ENCODE data around the gene STK33. TPM values are rescaled to one million over a fixed set of nuclear protein-coding genes. Genes with fewer than 3 reads are reported as not detected.
"Not testable (repeated sequence)": the region's sequence is repeated elsewhere in the genome, so short reads cannot be mapped to it uniquely, and the experiment has no call there.

STK33 gene
- total and polyA plus RNA-seq, 4 experiments from 2014 or later = not detected

- Histone ChIP-seq H3K4me1 (ENCODE audit: insufficient read depth, low read length) (no peaks in the 10 kb centered on the region), H3K4me3 (ENCODE audit: low read length in 2 of 2) (no peak overlapping the region), H3K9me3 (ENCODE audit: control insufficient read depth in 1 of 2, low read length in 2 of 2) (no peaks in the 10 kb centered on the region), H3K27ac (ENCODE audit: low read depth, low read length) (no peak overlapping the region), H3K36me3 (ENCODE audit: insufficient read depth, low read length) (no peaks in the 10 kb centered on the region), H3K27me3 (ENCODE audit: insufficient read depth, low read length) (no peaks in the 10 kb centered on the region)
- H3K27me3 Mint-ChIP-seq = peaks cover 0 to 3% of the 10 kb centered on the region in 2 donors
- H3K4me1 Mint-ChIP-seq = no peaks in the 10 kb centered on the region
- no peak overlapping the region for H3K27ac Mint-ChIP-seq
- no peak for DNase-seq
- no peak overlapping the region for H3K4me3 Mint-ChIP-seq
- H3K36me3 Mint-ChIP-seq = no peaks in the 10 kb centered on the region
- peaks cover 0 to 2% (median 0%) of the 10 kb centered on the region in 8 donors for H3K9me3 Mint-ChIP-seq
- POLR2A ChIA-PET (ENCODE audit: partially characterized antibody) = no interaction called here
- intact Hi-C loops (cut with micrococcal nuclease) = no loop called here
- CTCF ChIA-PET (ENCODE audit: partially characterized antibody) = no interaction called here
These were observed 116.3 kb downstream of the STK33 start for GRCh38 chr11:8477680-8478079.

- Histone ChIP-seq H3K27me3 (ENCODE audit: insufficient read depth, low read length) (no peaks in the 10 kb centered on the region), H3K4me3 (ENCODE audit: low read length in 2 of 2) (no peak overlapping the region), H3K9me3 (ENCODE audit: control insufficient read depth in 1 of 2, low read length in 2 of 2) (no peaks in the 10 kb centered on the region), H3K27ac (ENCODE audit: low read depth, low read length) (no peak overlapping the region), H3K36me3 (ENCODE audit: insufficient read depth, low read length) (no peaks in the 10 kb centered on the region), H3K4me1 (ENCODE audit: insufficient read depth, low read length) (no peaks in the 10 kb centered on the region)
- CTCF ChIA-PET (ENCODE audit: partially characterized antibody) = no interaction called here
- H3K36me3 Mint-ChIP-seq = no peaks in the 10 kb centered on the region
- H3K27me3 Mint-ChIP-seq = peaks cover 0 to 3% of the 10 kb centered on the region in 2 donors
- DNase-seq = no peak
- intact Hi-C loops (cut with micrococcal nuclease) = no loop called here
- POLR2A ChIA-PET (ENCODE audit: partially characterized antibody) = no interaction called here
- H3K9me3 Mint-ChIP-seq = peaks cover 0 to 2% (median 0%) of the 10 kb centered on the region in 8 donors
- H3K4me1 Mint-ChIP-seq = no peaks in the 10 kb centered on the region
- no peak overlapping the region for H3K27ac Mint-ChIP-seq
- H3K4me3 Mint-ChIP-seq = no peak overlapping the region
These were observed 116.9 kb downstream of the STK33 start for GRCh38 chr11:8477151-8477550.

GRCh38 chr11:8467806-8468205, 126.2 kb downstream of the STK33 start:
- H3K4me3 Mint-ChIP-seq; H3K36me3 Mint-ChIP-seq; H3K9me3 ChIP-seq (ENCODE audit: control insufficient read depth in 1 of 2, low read length in 2 of 2); POLR2A ChIA-PET (ENCODE audit: partially characterized antibody); intact Hi-C loops (cut with micrococcal nuclease); H3K27ac ChIP-seq (ENCODE audit: low read depth, low read length); H3K4me1 ChIP-seq (ENCODE audit: insufficient read depth, low read length); CTCF ChIA-PET (ENCODE audit: partially characterized antibody); H3K36me3 ChIP-seq (ENCODE audit: insufficient read depth, low read length); H3K27me3 Mint-ChIP-seq; H3K4me1 Mint-ChIP-seq; H3K27ac Mint-ChIP-seq; H3K27me3 ChIP-seq (ENCODE audit: insufficient read depth, low read length); H3K4me3 ChIP-seq (ENCODE audit: low read length in 2 of 2); DNase-seq: not testable (repeated sequence)
- peaks cover 2 to 41% (median 17%) of the 10 kb centered on the region in 8 donors for H3K9me3 Mint-ChIP-seq

DNA sequence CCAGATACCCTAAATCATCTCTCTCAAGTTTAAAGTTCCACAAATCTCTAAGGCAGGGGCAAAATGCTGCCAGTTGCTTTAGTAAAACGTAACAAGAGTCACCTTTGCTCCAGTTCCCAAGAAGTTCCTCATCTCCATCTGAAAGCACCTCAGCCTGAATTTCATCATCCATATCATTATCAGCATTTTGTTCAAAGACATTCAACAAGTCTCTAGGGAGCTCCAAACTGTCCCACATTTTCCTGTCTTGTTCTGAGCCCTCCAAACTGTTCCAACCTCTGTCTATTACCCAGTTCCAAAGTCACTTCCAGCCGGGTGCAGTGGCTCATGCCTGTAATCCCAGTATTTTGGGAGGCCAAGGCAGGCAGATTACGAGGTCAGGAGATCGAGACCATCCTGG, 126.7 kb downstream of the STK33 start:
- H3K27ac Mint-ChIP-seq; H3K4me3 Mint-ChIP-seq; H3K27me3 ChIP-seq (ENCODE audit: insufficient read depth, low read length); H3K36me3 ChIP-seq (ENCODE audit: insufficient read depth, low read length); POLR2A ChIA-PET (ENCODE audit: partially characterized antibody); intact Hi-C loops (cut with micrococcal nuclease); CTCF ChIA-PET (ENCODE audit: partially characterized antibody); H3K27ac ChIP-seq (ENCODE audit: low read depth, low read length); H3K4me1 ChIP-seq (ENCODE audit: insufficient read depth, low read length); H3K4me1 Mint-ChIP-seq; H3K4me3 ChIP-seq (ENCODE audit: low read length in 2 of 2); DNase-seq; H3K9me3 ChIP-seq (ENCODE audit: control insufficient read depth in 1 of 2, low read length in 2 of 2); H3K36me3 Mint-ChIP-seq; H3K27me3 Mint-ChIP-seq: not testable (repeated sequence)
- peaks cover 2 to 41% (median 17%) of the 10 kb centered on the region in 8 donors for H3K9me3 Mint-ChIP-seq

DNA sequence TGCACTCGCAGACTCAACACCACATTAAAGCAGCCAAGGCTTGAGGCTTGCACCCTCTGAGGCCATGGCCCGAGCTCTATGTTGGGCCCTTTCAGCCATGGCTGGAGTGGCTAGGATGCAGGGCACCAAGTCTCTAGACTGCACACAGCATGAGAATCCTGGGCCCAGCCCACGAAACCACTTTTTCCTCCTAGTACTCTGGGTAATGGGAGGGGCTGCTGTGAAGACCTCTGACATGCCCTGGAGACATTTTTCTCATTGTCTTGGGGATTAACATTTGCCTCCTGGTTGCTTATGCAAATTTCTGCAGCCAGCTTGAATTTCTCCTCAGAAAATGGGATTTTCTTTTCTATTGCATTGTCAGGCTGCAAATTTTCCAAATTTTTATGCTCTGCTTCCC, 127.1 kb downstream of the STK33 start:
- H3K27ac Mint-ChIP-seq; H3K4me1 ChIP-seq (ENCODE audit: insufficient read depth, low read length); DNase-seq; H3K36me3 ChIP-seq (ENCODE audit: insufficient read depth, low read length); H3K27ac ChIP-seq (ENCODE audit: low read depth, low read length); CTCF ChIA-PET (ENCODE audit: partially characterized antibody); H3K4me3 ChIP-seq (ENCODE audit: low read length in 2 of 2); H3K27me3 ChIP-seq (ENCODE audit: insufficient read depth, low read length); H3K4me3 Mint-ChIP-seq; intact Hi-C loops (cut with micrococcal nuclease); H3K36me3 Mint-ChIP-seq; POLR2A ChIA-PET (ENCODE audit: partially characterized antibody); H3K4me1 Mint-ChIP-seq; H3K9me3 ChIP-seq (ENCODE audit: control insufficient read depth in 1 of 2, low read length in 2 of 2); H3K27me3 Mint-ChIP-seq: not testable (repeated sequence)
- peaks cover 2 to 41% (median 17%) of the 10 kb centered on the region in 8 donors for H3K9me3 Mint-ChIP-seq

- Mint-ChIP-seq H3K4me3 (no peak overlapping the region), H3K9me3 (peaks cover 0 to 3% (median 0%) of the 10 kb centered on the region in 8 donors), H3K4me1 (no peaks in the 10 kb centered on the region), H3K27me3 (peaks cover 4 to 5% of the 10 kb centered on the region in 2 donors), H3K36me3 (no peaks in the 10 kb centered on the region), H3K27ac (no peak overlapping the region)
- ChIA-PET POLR2A (ENCODE audit: partially characterized antibody) (no interaction called here), CTCF (ENCODE audit: partially characterized antibody) (no interaction called here)
- intact Hi-C loops (cut with micrococcal nuclease) = no loop called here
- H3K9me3 ChIP-seq (ENCODE audit: control insufficient read depth in 1 of 2, low read length in 2 of 2) = no peaks in the 10 kb centered on the region
- no peaks in the 10 kb centered on the region for H3K36me3 ChIP-seq (ENCODE audit: insufficient read depth, low read length)
- no peaks in the 10 kb centered on the region for H3K4me1 ChIP-seq (ENCODE audit: insufficient read depth, low read length)
- H3K4me3 ChIP-seq (ENCODE audit: low read length in 2 of 2) = no peak overlapping the region
- no peak for DNase-seq
- no peaks in the 10 kb centered on the region for H3K27me3 ChIP-seq (ENCODE audit: insufficient read depth, low read length)
- no peak overlapping the region for H3K27ac ChIP-seq (ENCODE audit: low read depth, low read length)
These were observed 134.2 kb downstream of the STK33 start for GRCh38 chr11:8459711-8460399.

DNA sequence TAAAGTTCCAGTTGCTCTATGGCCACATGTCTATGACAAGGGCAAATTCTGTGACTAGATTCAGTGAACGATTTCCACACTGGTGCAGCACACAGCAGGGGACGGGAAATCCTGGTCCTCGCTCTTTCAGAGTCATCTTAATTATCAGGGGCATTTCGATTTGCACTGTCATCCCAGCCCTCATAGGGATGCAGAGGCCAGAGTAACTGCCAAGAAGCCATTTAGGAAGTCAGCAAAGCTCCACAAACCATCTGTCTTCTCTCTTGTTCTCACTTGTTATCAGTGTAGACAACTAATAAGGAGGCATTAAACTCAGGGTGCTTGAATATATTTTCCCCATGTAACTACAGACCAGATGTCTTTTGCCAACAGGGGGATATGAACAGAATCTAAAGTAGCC, 151.7 kb downstream of the STK33 start:
- Histone ChIP-seq H3K27me3 (ENCODE audit: insufficient read depth, low read length) (no peaks in the 10 kb centered on the region), H3K4me1 (ENCODE audit: insufficient read depth, low read length) (no peaks in the 10 kb centered on the region), H3K4me3 (ENCODE audit: low read length in 2 of 2) (no peak overlapping the region), H3K27ac (ENCODE audit: low read depth, low read length) (no peak overlapping the region), H3K36me3 (ENCODE audit: insufficient read depth, low read length) (no peaks in the 10 kb centered on the region), H3K9me3 (ENCODE audit: control insufficient read depth in 1 of 2, low read length in 2 of 2) (no peaks in the 10 kb centered on the region)
- Mint-ChIP-seq H3K4me1 (no peaks in the 10 kb centered on the region), H3K9me3 (peaks cover 0 to 6% (median 0%) of the 10 kb centered on the region in 8 donors), H3K4me3 (no peak overlapping the region), H3K27me3 (peaks cover 6 to 7% of the 10 kb centered on the region in 2 donors), H3K27ac (no peak overlapping the region), H3K36me3 (no peaks in the 10 kb centered on the region)
- intact Hi-C loops (cut with micrococcal nuclease) = no loop called here
- ChIA-PET CTCF (ENCODE audit: partially characterized antibody) (no interaction called here), POLR2A (ENCODE audit: partially characterized antibody) (no interaction called here)
- no peak for DNase-seq

DNA sequence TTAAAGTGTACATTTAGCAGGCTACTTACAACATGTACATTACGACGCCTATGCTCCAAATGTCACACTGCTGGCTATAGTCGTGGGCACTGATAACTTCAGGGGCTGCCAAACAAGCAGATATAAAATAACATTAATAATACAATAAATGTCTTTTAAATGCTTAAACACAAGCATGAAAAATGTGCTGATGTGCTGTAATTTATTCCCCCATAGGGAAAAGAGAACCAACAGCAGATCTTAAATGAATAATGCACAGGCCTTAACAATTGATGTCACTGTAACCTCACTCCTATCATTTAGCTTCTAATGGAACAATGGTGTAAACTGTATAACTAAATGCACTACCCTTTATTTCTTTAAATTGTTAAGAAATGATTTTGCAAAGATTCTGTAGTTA, 153.4 kb downstream of the STK33 start:
- no peaks in the 10 kb centered on the region for H3K4me1 ChIP-seq (ENCODE audit: insufficient read depth, low read length)
- no peak overlapping the region for H3K27ac ChIP-seq (ENCODE audit: low read depth, low read length)
- peaks cover 3 to 5% of the 10 kb centered on the region in 2 donors for H3K27me3 Mint-ChIP-seq
- H3K4me3 Mint-ChIP-seq = no peak overlapping the region
- CTCF ChIA-PET (ENCODE audit: partially characterized antibody) = no interaction called here
- no peaks in the 10 kb centered on the region for H3K27me3 ChIP-seq (ENCODE audit: insufficient read depth, low read length)
- H3K36me3 ChIP-seq (ENCODE audit: insufficient read depth, low read length) = no peaks in the 10 kb centered on the region
- H3K36me3 Mint-ChIP-seq = no peaks in the 10 kb centered on the region
- H3K9me3 ChIP-seq (ENCODE audit: control insufficient read depth in 1 of 2, low read length in 2 of 2) = no peaks in the 10 kb centered on the region
- H3K4me3 ChIP-seq (ENCODE audit: low read length in 2 of 2) = no peak overlapping the region
- no peaks in the 10 kb centered on the region for H3K4me1 Mint-ChIP-seq
- intact Hi-C loops (cut with micrococcal nuclease) = no loop called here
- DNase-seq = no peak
- H3K27ac Mint-ChIP-seq = no peak overlapping the region
- peaks cover 0 to 2% (median 0%) of the 10 kb centered on the region in 8 donors for H3K9me3 Mint-ChIP-seq
- POLR2A ChIA-PET (ENCODE audit: partially characterized antibody) = no interaction called here
